Activated naive CD4-positive, alpha-beta T cell treated with anti-CD3 and anti-CD28 coated beads for 36 hours (primary cell): ENCODE measurements around the gene RAP2A. TPM values are rescaled to one million over a fixed set of nuclear protein-coding genes. Genes with fewer than 3 reads are reported as not detected.

ENCODE experiments used
- CTCF ChIA-PET: fragments of 350-600 bp; sonication (Branson Sonifier 250); formaldehyde crosslinking; loops from one replicate; lab custom pipeline; 2021; ENCODE audit warnings: antibody characterized with exemption; lab: Charles Lee
- DNase-seq: peaks from one replicate; pipeline ENCODE4 v3.0.0-alpha.2; 2020
- H3K27ac Mint-ChIP-seq: one replicate; pipeline ENCODE4 v1.8.0; 2021; ENCODE audit warnings: mild to moderate bottlenecking, mixed read lengths
- H3K27me3 Mint-ChIP-seq: one replicate; pipeline ENCODE4 v1.8.0; 2021; ENCODE audit warnings: low read depth, mixed read lengths
- H3K36me3 Mint-ChIP-seq: one replicate; pipeline ENCODE4 v1.8.0; 2021; ENCODE audit warnings: low read depth, mixed read lengths
- H3K4me1 Mint-ChIP-seq: one replicate; pipeline ENCODE4 v1.8.0; 2021; ENCODE audit warnings: low read depth, mixed read lengths
- H3K4me3 Mint-ChIP-seq: one replicate; pipeline ENCODE4 v1.8.0; 2021; ENCODE audit warnings: mild to moderate bottlenecking, moderate library complexity, mixed read lengths
- H3K9me3 Mint-ChIP-seq: one replicate; pipeline ENCODE4 v1.8.0; 2021; ENCODE audit warnings: mixed read lengths
- intact Hi-C: fragments of 100-400 bp; cut with micrococcal nuclease; formaldehyde crosslinking; loops from one replicate; pipeline ENCODE4 v1.15.1; 2023
- total RNA-seq, 2 experiments: library from RNA; stranded (reverse); gene quantifications; one replicate each; pipeline ENCODE4 v1.2.3, GENCODE V29; 2021

The RAP2A gene
- total RNA-seq, 2 experiments from 2014 or later: 9.9 to 10.8 TPM

GRCh38 chr13:97438856-97439595, 5.1 kb downstream of the RAP2A start:
- H3K36me3 Mint-ChIP-seq: no peaks in the 10 kb centered on the region

DNA sequence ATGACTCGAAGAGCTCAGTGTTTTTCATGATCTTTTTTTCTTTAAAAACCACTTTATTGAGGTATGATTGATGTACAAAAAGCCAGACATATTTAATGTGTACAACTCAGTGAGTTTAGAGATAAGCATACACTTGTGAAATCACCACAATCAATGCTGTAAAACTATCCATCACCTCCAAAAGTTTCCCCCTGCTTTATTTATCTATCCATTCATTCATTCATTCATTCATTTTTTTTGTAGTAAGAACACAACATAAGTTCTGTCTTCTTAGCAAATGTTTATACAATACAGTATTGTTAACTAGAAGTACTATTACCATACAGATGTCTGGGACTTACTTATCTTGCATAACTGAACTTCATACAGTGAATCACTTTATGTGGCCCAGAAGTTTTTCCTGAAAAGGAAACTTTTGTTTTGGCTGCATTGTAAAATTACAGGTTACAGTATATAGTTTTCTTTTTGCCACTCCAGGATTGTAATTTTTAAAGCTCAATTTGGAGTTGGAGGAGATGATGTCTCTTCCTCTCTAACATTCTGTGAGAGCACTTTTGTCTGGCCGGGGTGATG, 6.7 kb downstream of the RAP2A start:
- H3K4me1 Mint-ChIP-seq: peaks cover 13% of the 10 kb centered on the region
- H3K36me3 Mint-ChIP-seq: peaks cover 2% of the 10 kb centered on the region
- H3K27me3 Mint-ChIP-seq: no peaks in the 10 kb centered on the region
- no peak overlapping the region for H3K27ac Mint-ChIP-seq
- H3K9me3 Mint-ChIP-seq: no peaks in the 10 kb centered on the region
- intact Hi-C loops: no loop called here
- no peak for DNase-seq
- H3K4me3 Mint-ChIP-seq: no peak overlapping the region
- CTCF ChIA-PET: interaction anchor here (0.7 kb wide), 1 partner anchor 7 kb away, joined by 3 read pairs; no protein-coding TSS in a partner anchor

More at GRCh38 chr13:97438856-97439595, 5.1 kb downstream of the RAP2A start:
- H3K9me3 Mint-ChIP-seq: no peaks in the 10 kb centered on the region
- DNase-seq: no peak
- peaks cover 18% of the 10 kb centered on the region for H3K4me1 Mint-ChIP-seq
- H3K27me3 Mint-ChIP-seq: no peaks in the 10 kb centered on the region
- H3K4me3 Mint-ChIP-seq: no peak overlapping the region
- intact Hi-C loops: loop anchor here (10.0 kb wide), 1 partner anchor 1646 kb away; no protein-coding TSS in a partner anchor
- CTCF ChIA-PET: no interaction called here
- no peak overlapping the region for H3K27ac Mint-ChIP-seq

- CTCF ChIA-PET: no interaction called here
- no peak overlapping the region for H3K4me3 Mint-ChIP-seq
- DNase-seq: no peak
- peaks cover 2% of the 10 kb centered on the region for H3K36me3 Mint-ChIP-seq
- H3K4me1 Mint-ChIP-seq: peaks cover 6% of the 10 kb centered on the region
- H3K27ac Mint-ChIP-seq: no peak overlapping the region
- no peaks in the 10 kb centered on the region for H3K27me3 Mint-ChIP-seq
- intact Hi-C loops: no loop called here
- H3K9me3 Mint-ChIP-seq: no peaks in the 10 kb centered on the region
Observed at GRCh38 chr13:97441368-97441767, 7.4 kb downstream of the RAP2A start.

GRCh38 chr13:97445522-97446187, 11.7 kb downstream of the RAP2A start:
- DNase-seq: no peak
- H3K27ac Mint-ChIP-seq: no peak overlapping the region
- no peaks in the 10 kb centered on the region for H3K27me3 Mint-ChIP-seq
- H3K4me1 Mint-ChIP-seq: peaks cover 2% of the 10 kb centered on the region
- H3K36me3 Mint-ChIP-seq: peaks cover 2% of the 10 kb centered on the region
- CTCF ChIA-PET: no interaction called here
- no peak overlapping the region for H3K4me3 Mint-ChIP-seq
- H3K9me3 Mint-ChIP-seq: no peaks in the 10 kb centered on the region
- intact Hi-C loops: no loop called here

DNA sequence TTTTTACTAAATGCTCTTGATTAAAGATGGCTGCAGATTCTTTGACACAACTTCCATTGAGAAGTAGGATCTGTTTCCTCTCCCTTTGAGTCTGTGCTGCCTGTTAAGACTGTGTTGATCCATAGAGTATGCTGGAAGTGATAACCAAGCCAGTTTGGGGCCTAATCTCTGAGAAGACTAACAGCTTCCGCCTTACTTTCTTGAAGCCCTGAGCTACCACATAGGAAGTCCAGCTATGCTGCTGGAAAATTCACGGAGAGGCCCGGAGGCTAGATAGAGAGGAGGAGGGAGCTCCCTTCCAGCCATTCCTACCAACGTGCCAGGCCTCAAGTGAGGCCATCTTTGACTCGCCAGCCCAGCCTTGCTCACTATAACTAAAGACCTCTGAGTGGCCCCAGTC, 12.5 kb downstream of the RAP2A start:
- intact Hi-C loops: no loop called here
- no peak for DNase-seq
- Mint-ChIP-seq H3K27ac (no peak overlapping the region), H3K27me3 (no peaks in the 10 kb centered on the region), H3K4me1 (peaks cover 2% of the 10 kb centered on the region), H3K36me3 (peaks cover 2% of the 10 kb centered on the region), H3K4me3 (no peak overlapping the region), H3K9me3 (no peaks in the 10 kb centered on the region)
- CTCF ChIA-PET: interaction anchor here (0.6 kb wide), 1 partner anchor 127 kb away, joined by 4 read pairs; no protein-coding TSS in a partner anchor

- H3K9me3 Mint-ChIP-seq: peaks cover 6% of the 10 kb centered on the region
- CTCF ChIA-PET: interaction anchor here (1.1 kb wide), 1 partner anchor 9 kb away, joined by 3 read pairs; no protein-coding TSS in a partner anchor
- no peaks in the 10 kb centered on the region for H3K4me1 Mint-ChIP-seq
- no peak overlapping the region for H3K4me3 Mint-ChIP-seq
- H3K27me3 Mint-ChIP-seq: no peaks in the 10 kb centered on the region
- intact Hi-C loops: no loop called here
- no peak overlapping the region for H3K27ac Mint-ChIP-seq
- DNase-seq: no peak
- peaks cover 8% of the 10 kb centered on the region for H3K36me3 Mint-ChIP-seq
Observed at GRCh38 chr13:97448503-97449251, 14.7 kb downstream of the RAP2A start.

DNA sequence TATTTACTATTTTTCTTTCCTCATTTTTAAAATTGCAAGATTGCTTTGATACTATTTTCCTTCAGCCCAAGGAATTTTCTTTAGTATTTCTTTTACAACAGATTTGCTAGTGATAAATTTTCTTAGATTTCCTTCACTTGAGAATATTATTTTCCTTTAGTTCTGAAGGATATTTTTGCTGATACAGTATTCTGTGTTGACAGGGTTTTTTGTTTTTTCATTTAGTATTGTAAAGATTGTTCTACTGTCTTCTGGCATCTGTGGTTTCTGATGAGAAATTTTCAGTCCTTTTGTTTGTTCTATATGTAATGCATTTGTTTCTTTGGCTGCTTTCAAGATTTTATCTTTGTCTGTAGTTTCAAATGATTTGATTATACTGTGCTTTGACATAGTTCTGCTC, 20.7 kb downstream of the RAP2A start:
- H3K27me3 Mint-ChIP-seq: no peaks in the 10 kb centered on the region
- no peak overlapping the region for H3K27ac Mint-ChIP-seq
- no peak overlapping the region for H3K4me3 Mint-ChIP-seq
- peaks cover 12% of the 10 kb centered on the region for H3K4me1 Mint-ChIP-seq
- CTCF ChIA-PET: no interaction called here
- DNase-seq: no peak
- H3K36me3 Mint-ChIP-seq: peaks cover 15% of the 10 kb centered on the region
- intact Hi-C loops: no loop called here
- peaks cover 18% of the 10 kb centered on the region for H3K9me3 Mint-ChIP-seq

DNA sequence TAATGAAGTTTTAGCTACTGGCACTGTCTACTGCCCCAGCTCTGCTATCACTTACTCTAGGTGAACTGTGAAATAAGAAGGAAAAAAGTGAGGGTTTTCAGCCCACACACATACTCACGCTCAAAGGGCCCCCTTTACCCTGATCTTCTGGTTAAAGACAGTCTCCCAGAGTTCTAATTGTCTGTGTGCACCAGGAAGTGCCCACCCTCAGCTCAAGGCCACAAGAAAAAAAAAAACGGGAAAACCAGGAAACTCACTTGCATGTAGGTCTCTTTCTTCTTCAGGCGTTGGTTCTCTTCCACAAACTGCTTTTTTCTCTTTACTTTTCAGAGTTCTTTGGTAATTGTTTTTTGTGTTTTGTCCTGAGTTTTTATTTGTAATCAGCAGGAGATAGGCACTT, 22.1 kb downstream of the RAP2A start:
- H3K4me3 Mint-ChIP-seq: no peak overlapping the region
- intact Hi-C loops: no loop called here
- peaks cover 26% of the 10 kb centered on the region for H3K4me1 Mint-ChIP-seq
- DNase-seq: no peak
- peaks cover 15% of the 10 kb centered on the region for H3K36me3 Mint-ChIP-seq
- CTCF ChIA-PET: interaction anchor here (1.0 to 1.1 kb wide), 2 partner anchors 21 to 346 kb away, joined by 3 read pairs; no protein-coding TSS in a partner anchor
- H3K9me3 Mint-ChIP-seq: peaks cover 18% of the 10 kb centered on the region
- no peak overlapping the region for H3K27ac Mint-ChIP-seq
- H3K27me3 Mint-ChIP-seq: no peaks in the 10 kb centered on the region

- H3K27ac Mint-ChIP-seq: no peak overlapping the region
- intact Hi-C loops: no loop called here
- peak; percentile 12 for DNase-seq
- peaks cover 10% of the 10 kb centered on the region for H3K36me3 Mint-ChIP-seq
- peaks cover 9% of the 10 kb centered on the region for H3K9me3 Mint-ChIP-seq
- peaks cover 31% of the 10 kb centered on the region for H3K4me1 Mint-ChIP-seq
- H3K4me3 Mint-ChIP-seq: no peak overlapping the region
- CTCF ChIA-PET: no interaction called here
- no peaks in the 10 kb centered on the region for H3K27me3 Mint-ChIP-seq
Observed at GRCh38 chr13:97459215-97459777, 25.3 kb downstream of the RAP2A start.

- CTCF ChIA-PET: interaction anchor here (1.0 kb wide), 1 partner anchor 29 kb away, joined by 3 read pairs; no protein-coding TSS in a partner anchor
- Mint-ChIP-seq H3K4me3 (no peak overlapping the region), H3K36me3 (peaks cover 8% of the 10 kb centered on the region), H3K27me3 (no peaks in the 10 kb centered on the region), H3K27ac (peak overlapping the region; percentile 8), H3K9me3 (peaks cover 3% of the 10 kb centered on the region), H3K4me1 (peaks cover 31% of the 10 kb centered on the region)
- intact Hi-C loops: loop anchor here (1.0 kb wide), 1 partner anchor 27 kb away; no protein-coding TSS in a partner anchor
- peak; percentile 18 for DNase-seq
Observed at GRCh38 chr13:97460004-97460775, 26.2 kb downstream of the RAP2A start.

- H3K27ac Mint-ChIP-seq: peak overlapping the region; percentile 75
- H3K4me1 Mint-ChIP-seq: peaks cover 31% of the 10 kb centered on the region
- intact Hi-C loops: loop anchor here (1.0 kb wide), 1 partner anchor 28 kb away; no protein-coding TSS in a partner anchor
Observed at GRCh38 chr13:97460853-97461252, 26.9 kb downstream of the RAP2A start.

More at GRCh38 chr13:97460853-97461252, 26.9 kb downstream of the RAP2A start:
- Mint-ChIP-seq H3K9me3 (no peaks in the 10 kb centered on the region), H3K36me3 (peaks cover 5% of the 10 kb centered on the region), H3K27me3 (no peaks in the 10 kb centered on the region), H3K4me3 (peak overlapping the region; percentile 6)
- CTCF ChIA-PET: interaction anchor here (1.0 kb wide), 1 partner anchor 29 kb away, joined by 3 read pairs; no protein-coding TSS in a partner anchor
- DNase-seq: peak; percentile 4
